B cell (primary cell): ENCODE data around the gene RAB17. TPM values are rescaled to one million over a fixed set of nuclear protein-coding genes. Genes with fewer than 3 reads are reported as not detected.

ENCODE experiments used
- ATAC-seq: fragments of 200-7000 bp; cut with Tn5 transposase; one replicate; pipeline ENCODE4 v1.10.0; 2021; ENCODE audit warnings: low read depth, mild to moderate bottlenecking, moderate number of reproducible peaks, moderate library complexity
- CTCF ChIA-PET: fragments of 350-600 bp; sonication (Branson Sonifier 250); formaldehyde crosslinking; loops from one replicate; lab custom pipeline; 2021; ENCODE audit warnings: antibody characterized with exemption, inconsistent platforms; lab: Charles Lee
- POLR2A ChIA-PET: fragments of 350-600 bp; sonication (Branson Sonifier 250); formaldehyde crosslinking; loops from one replicate; lab custom pipeline; 2021; ENCODE audit warnings: antibody characterized with exemption; lab: Charles Lee
- DNase-seq: peaks from one replicate; pipeline ENCODE4 v3.0.0; 2013
- H2AFZ ChIP-seq: 2 replicates; pipeline ENCODE4 v1.6.1; 2012; ENCODE audit warnings: mild to moderate bottlenecking, low read depth, low read length; ENCODE audit not compliant: insufficient read depth, poor library complexity, severe bottlenecking
- H3K27ac ChIP-seq, 2 donors: 1 replicate in 1 of 2; 2 replicates in 1 of 2; pipeline ENCODE4 v1.5.1; 2012 to 2013; ENCODE audit warnings: low read length in 2 of 2, mild to moderate bottlenecking in 2 of 2, moderate library complexity in 1 of 2
- H3K27me3 ChIP-seq, 4 experiments: fragments of 200-600 bp in 1 of 4; sonication (generic) in 1 of 4; replicated peaks in 1 of 4; 1 replicate in 2 of 4; 2 replicates in 2 of 4; pipeline versions ENCODE4 v1.6.1 to v1.7.0; 2013 to 2016; ENCODE audit warnings: low read length in 3 of 4, mild to moderate bottlenecking in 2 of 4, mixed read lengths in 1 of 4, moderate library complexity in 1 of 4; ENCODE audit not compliant: insufficient read depth in 4 of 4, control insufficient read depth in 3 of 4; ENCODE audit errors: control extremely low read depth in 1 of 4
- H3K36me3 ChIP-seq, 2 experiments: replicated peaks in 1 of 2; 1 replicate in 1 of 2; 2 replicates in 1 of 2; pipeline versions ENCODE4 v1.6.1 to v1.7.1; 2013; ENCODE audit warnings: low read length in 1 of 2; ENCODE audit not compliant: insufficient read depth in 2 of 2, control insufficient read depth in 1 of 2; ENCODE audit errors: control extremely low read depth in 1 of 2, extremely low read depth in 1 of 2
- H3K4me1 ChIP-seq, 2 donors: fragments of 200-600 bp in 1 of 2; sonication (generic) in 1 of 2; 1 replicate in 1 of 2; 2 replicates in 1 of 2; pipeline versions ENCODE4 v1.5.1 to v1.6.1; 2013 to 2017; ENCODE audit warnings: low read length in 2 of 2; ENCODE audit not compliant: control insufficient read depth in 2 of 2, insufficient read depth in 2 of 2
- H3K4me2 ChIP-seq: replicated peaks from 2 replicates; pipeline ENCODE3; 2012; ENCODE audit warnings: mild to moderate bottlenecking, low read depth, low read length; ENCODE audit not compliant: poor library complexity, severe bottlenecking
- H3K4me3 ChIP-seq, 5 experiments: fragments of 200-600 bp in 1 of 5; sonication (generic) in 1 of 5; 1 replicate in 3 of 5; 2 replicates in 2 of 5; pipeline versions ENCODE4 v1.5.1 to v1.7.0; 2011 to 2016; ENCODE audit warnings: low read length in 4 of 5, mild to moderate bottlenecking in 4 of 5, low read depth in 2 of 5, control low read depth in 1 of 5, moderate library complexity in 1 of 5; ENCODE audit not compliant: insufficient read depth in 1 of 5; ENCODE audit errors: control extremely low read depth in 1 of 5, extremely low read depth in 1 of 5
- H3K79me2 ChIP-seq: fragments of 200-600 bp; sonication (generic); one replicate; pipeline ENCODE4 v1.6.0; 2016; ENCODE audit warnings: low read length; ENCODE audit not compliant: control insufficient read depth, insufficient read depth
- H3K9ac ChIP-seq: fragments of 200-600 bp; sonication (generic); 2 replicates; pipeline ENCODE4 v1.6.1; 2017; ENCODE audit warnings: mild to moderate bottlenecking, low read length, moderate library complexity
- H3K9me3 ChIP-seq, 3 donors: one replicate each; pipeline versions ENCODE4 v1.6.1 to v1.7.1; 2013; ENCODE audit warnings: low read length in 2 of 3; ENCODE audit not compliant: control insufficient read depth in 2 of 3, insufficient read depth in 1 of 3; ENCODE audit errors: control extremely low read depth in 1 of 3
- H4K20me1 ChIP-seq: 2 replicates; pipeline ENCODE4 v1.6.0; 2012; ENCODE audit warnings: mild to moderate bottlenecking, low read length; ENCODE audit not compliant: insufficient read depth, control insufficient read depth, poor library complexity, severe bottlenecking
- H3K27ac Mint-ChIP-seq: one replicate; pipeline ENCODE4 v1.8.0; 2021; ENCODE audit warnings: mixed read lengths
- H3K27me3 Mint-ChIP-seq: one replicate; pipeline ENCODE4 v1.8.0; 2021; ENCODE audit warnings: mixed read lengths
- H3K4me1 Mint-ChIP-seq: one replicate; pipeline ENCODE4 v1.8.0; 2021; ENCODE audit warnings: mixed read lengths
- H3K4me3 Mint-ChIP-seq: one replicate; pipeline ENCODE4 v1.8.0; 2021; ENCODE audit warnings: mixed read lengths
- H3K9me3 Mint-ChIP-seq: one replicate; pipeline ENCODE4 v1.8.0; 2022; ENCODE audit warnings: mixed read lengths; ENCODE audit not compliant: insufficient read depth
- EZH2 ChIP-seq: IDR thresholded peaks from 2 replicates; pipeline ENCODE4 v1.6.1; 2012; ENCODE audit warnings: borderline replicate concordance, low read depth, mild to moderate bottlenecking, moderate library complexity, low read length; ENCODE audit not compliant: insufficient read depth, poor library complexity, severe bottlenecking
- WGBS: methylation state at CpG from one replicate; pipeline ENCODE4 v1.1.5; 2013; ENCODE audit warnings: missing lambda C conversion rate; ENCODE audit not compliant: insufficient coverage; 5-methylcytosine and 5-hydroxymethylcytosine counted together
- intact Hi-C: fragments of 100-400 bp; cut with micrococcal nuclease; formaldehyde crosslinking; loops from one replicate; pipeline ENCODE4 v1.10.0; 2022
- polyA plus RNA-seq: library from polyadenylated mRNA; depleted of rRNA; stranded (reverse); fragments of >200 nt; gene quantifications from 2 replicates; pipeline ENCODE4 v1.2.3, GENCODE V29; 2012
- total RNA-seq, 2 donors: library from RNA; stranded (reverse); fragments of 120-200 nt in 1 of 2; gene quantifications; 1 replicate in 1 of 2; 2 replicates in 1 of 2; pipeline versions ENCODE4 v1.2.3 to v1.2.4, GENCODE V29; 2013 to 2022
- TF ChIP-seq, protein P1 (sequence below): fragments of 200-600 bp; IDR thresholded peaks from one replicate; pipeline ENCODE4 v1.8.0; 2022; ENCODE audit warnings: antibody characterized with exemption, mild to moderate bottlenecking

The RAB17 gene
- total and polyA plus RNA-seq, 2 donors (not counting 1 experiment from before 2014, with no cell fraction given): not detected

DNA sequence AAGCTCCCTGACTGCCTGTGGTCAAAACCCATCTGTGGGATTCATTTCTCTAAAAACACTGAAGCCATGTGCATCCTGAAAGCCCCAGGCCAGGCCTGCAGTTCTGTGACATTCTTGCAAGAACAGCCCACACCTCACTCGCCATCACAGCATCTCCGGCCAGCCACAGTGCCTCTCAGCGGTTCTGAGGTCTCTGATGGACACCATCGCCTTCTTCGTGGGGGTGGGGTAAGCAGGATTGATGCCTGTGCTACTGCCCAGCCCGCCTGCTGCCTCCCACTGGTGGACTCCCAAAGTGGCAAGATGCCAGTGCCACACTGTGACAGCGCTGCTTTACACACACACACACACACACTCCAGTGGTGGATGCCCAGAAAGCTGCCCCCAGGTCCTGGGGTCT is 29.3 kb downstream of the RAB17 start:
- Histone ChIP-seq H3K27ac (no peak overlapping the region), H3K4me3 (no peak overlapping the region), H3K4me1 (no peaks in the 10 kb centered on the region), H3K9ac (no peak overlapping the region), H3K27me3 (peaks cover 0 to 8% (median 0%) of the 10 kb centered on the region in 4 experiments), H2AFZ (no peak overlapping the region), H3K9me3 (peaks cover 0 to 7% (median 0%) of the 10 kb centered on the region in 3 donors), H3K36me3 (no peaks in the 10 kb centered on the region), H3K4me2 (no peak overlapping the region), H3K79me2 (no peaks in the 10 kb centered on the region), H4K20me1 (no peaks in the 10 kb centered on the region)
- intact Hi-C loops: no loop called here
- DNase-seq: no peak
- no peak overlapping the region for H3K4me3 Mint-ChIP-seq
- no peak overlapping the region for H3K27ac Mint-ChIP-seq
- 93% methylated on average over 7 of the region's 7 CpGs for WGBS
- CTCF ChIA-PET: interaction anchor here (1.8 kb wide), 1 partner anchor 12 kb away, joined by 7 read pairs; no protein-coding TSS in a partner anchor
- TF ChIP-seq EZH2: no peak
- TF ChIP-seq, protein P1, sequence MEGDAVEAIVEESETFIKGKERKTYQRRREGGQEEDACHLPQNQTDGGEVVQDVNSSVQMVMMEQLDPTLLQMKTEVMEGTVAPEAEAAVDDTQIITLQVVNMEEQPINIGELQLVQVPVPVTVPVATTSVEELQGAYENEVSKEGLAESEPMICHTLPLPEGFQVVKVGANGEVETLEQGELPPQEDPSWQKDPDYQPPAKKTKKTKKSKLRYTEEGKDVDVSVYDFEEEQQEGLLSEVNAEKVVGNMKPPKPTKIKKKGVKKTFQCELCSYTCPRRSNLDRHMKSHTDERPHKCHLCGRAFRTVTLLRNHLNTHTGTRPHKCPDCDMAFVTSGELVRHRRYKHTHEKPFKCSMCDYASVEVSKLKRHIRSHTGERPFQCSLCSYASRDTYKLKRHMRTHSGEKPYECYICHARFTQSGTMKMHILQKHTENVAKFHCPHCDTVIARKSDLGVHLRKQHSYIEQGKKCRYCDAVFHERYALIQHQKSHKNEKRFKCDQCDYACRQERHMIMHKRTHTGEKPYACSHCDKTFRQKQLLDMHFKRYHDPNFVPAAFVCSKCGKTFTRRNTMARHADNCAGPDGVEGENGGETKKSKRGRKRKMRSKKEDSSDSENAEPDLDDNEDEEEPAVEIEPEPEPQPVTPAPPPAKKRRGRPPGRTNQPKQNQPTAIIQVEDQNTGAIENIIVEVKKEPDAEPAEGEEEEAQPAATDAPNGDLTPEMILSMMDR: no peak
- H3K27me3 Mint-ChIP-seq: peaks cover 30% of the 10 kb centered on the region
- H3K9me3 Mint-ChIP-seq: no peaks in the 10 kb centered on the region
- POLR2A ChIA-PET: no interaction called here
- no peak for ATAC-seq
- H3K4me1 Mint-ChIP-seq: no peaks in the 10 kb centered on the region

GRCh38 chr2:237558961-237559641 is 31.4 kb downstream of the RAB17 start:
- no peaks in the 10 kb centered on the region for H3K9me3 Mint-ChIP-seq
- Histone ChIP-seq H3K27me3 (peaks cover 0 to 9% (median 0%) of the 10 kb centered on the region in 4 experiments), H3K4me3 (no peak overlapping the region), H3K36me3 (no peaks in the 10 kb centered on the region), H3K9me3 (peaks cover 2 to 12% (median 11%) of the 10 kb centered on the region in 3 donors), H4K20me1 (no peaks in the 10 kb centered on the region), H3K79me2 (no peaks in the 10 kb centered on the region), H2AFZ (no peak overlapping the region), H3K27ac (no peak overlapping the region), H3K9ac (no peak overlapping the region), H3K4me1 (no peaks in the 10 kb centered on the region), H3K4me2 (no peak overlapping the region)
- DNase-seq (no peak), ATAC-seq (no peak)
- no peak overlapping the region for H3K4me3 Mint-ChIP-seq
- intact Hi-C loops: no loop called here
- 81% methylated on average over 22 of the region's 22 CpGs for WGBS
- ChIA-PET CTCF (interaction anchor here (1.7 kb wide), 1 partner anchor 13 kb away, joined by 8 read pairs; no protein-coding TSS in a partner anchor), POLR2A (no interaction called here)
- TF ChIP-seq, protein P1: no peak
- no peak for TF ChIP-seq EZH2
- peaks cover 30% of the 10 kb centered on the region for H3K27me3 Mint-ChIP-seq
- no peak overlapping the region for H3K27ac Mint-ChIP-seq
- H3K4me1 Mint-ChIP-seq: no peaks in the 10 kb centered on the region
